NOMO-1 (cell line): ENCODE measurements around the gene ST3GAL5.

Source experiments
- DNase-seq, 2 experiments: peaks; one replicate each; lab custom pipeline; 2025; ENCODE audit not compliant: unreplicated experiment in 2 of 2; lab: John Stamatoyannopoulos, UW

ST3GAL5 gene

DNA sequence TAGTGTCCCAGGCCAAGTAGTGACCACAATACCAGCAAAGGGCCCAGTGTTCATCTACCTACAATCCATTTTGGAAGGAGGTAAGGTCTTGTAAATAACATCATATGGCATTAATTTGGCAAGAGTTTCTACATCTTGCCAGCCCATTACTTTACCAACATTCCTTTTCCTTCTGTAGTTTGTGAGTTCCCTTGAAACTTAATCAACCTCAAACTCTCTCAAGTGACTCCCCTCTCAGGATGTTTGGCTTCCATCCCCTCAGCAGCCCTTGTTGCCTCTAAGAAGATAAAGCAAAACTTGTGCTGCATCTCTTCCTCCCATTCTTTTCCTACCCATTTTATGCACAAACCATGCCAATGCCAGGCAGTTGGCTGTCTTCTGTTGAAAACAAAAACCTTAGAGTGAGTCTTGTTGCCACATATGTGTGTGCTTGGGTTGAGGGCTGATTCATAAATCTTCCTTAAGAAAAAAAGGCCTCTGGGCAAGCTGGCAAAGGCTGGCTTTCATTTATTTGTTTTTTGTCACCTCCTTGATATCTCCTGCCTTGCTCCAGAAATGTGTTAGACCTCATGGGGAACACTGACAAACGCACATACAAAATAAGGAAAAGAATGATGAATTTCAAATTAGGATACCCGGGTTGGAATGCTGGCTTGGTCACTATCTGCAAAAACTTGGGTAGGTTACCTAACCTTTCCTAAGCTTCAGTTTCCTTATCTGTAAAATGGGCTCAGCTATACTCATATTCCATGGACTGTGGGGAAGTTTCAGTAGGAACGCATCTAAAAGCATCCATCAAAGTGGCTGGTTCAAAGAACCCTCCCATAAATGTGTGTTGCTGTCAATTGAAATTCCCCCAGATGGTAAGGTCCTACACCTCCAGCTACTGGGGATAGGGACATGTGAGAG, 29.4 kb upstream of the ST3GAL5 start:
- DNase-seq: no peak

- no peak for DNase-seq
These were observed 27.0 kb upstream of the ST3GAL5 start for GRCh38 chr2:85915606-85916303.

DNA sequence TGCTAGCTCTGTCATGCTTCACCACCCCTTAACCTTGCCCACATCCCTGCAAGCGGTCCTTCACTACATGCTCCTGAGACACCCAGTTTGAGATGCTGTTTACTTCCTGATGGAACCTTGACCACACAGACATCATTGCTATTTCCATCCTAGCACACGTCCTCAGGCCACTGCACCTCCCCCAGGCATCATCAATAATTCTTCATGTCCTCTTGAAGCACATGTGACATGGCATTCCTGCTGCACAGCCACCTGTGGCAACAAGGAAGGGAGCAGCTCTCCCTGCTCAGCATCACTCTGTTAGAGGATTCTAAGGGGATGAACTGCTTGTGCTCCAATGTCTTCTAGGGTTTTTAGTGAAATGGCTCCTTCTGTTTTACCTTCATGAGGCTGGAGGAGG, 26.1 kb upstream of the ST3GAL5 start:
- DNase-seq: no peak

DNA sequence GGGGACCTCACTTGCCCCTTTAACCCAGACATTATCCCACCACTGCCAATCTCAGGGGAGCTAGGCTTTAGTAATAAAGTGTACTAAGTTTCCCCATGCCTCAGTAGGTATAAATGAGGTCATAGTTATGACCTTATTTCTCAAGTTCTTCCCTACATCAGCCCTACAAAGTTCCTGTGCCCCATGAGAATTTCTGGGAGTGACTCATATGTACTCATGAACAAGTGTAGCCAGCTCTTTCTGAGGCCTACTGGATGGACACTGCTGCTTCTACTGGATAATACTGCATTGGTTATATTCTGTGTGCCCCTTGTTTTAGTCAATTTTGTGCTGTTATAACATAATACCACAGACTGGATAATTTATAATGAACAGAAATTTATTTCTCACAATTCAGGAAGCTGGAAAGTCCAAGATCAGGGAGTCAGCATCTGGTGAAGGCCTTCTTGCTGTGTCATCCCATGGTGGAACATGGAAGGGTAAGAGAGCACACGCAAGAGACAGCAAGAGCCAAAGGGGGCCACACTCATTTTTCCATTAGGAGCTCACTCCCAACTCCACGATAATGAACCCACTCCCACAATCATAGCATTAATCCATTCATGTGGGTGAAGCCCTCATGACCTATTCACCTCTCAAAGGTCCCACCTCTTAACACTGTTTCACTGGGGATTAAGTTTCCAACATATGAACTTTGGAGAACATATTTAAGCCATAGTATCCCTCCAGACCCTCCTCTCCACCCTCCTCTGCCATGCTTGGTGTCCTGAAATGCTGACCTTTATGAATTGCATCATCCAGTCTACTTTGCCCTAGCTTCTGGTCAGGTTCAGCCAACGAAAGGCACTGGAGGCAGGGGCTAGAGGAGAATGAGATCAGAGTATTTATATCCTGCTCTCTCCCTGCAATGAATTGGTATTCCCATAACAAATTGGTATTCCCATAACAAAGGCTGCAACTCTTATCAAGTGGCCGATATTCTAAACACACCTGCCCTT, 25.4 kb upstream of the ST3GAL5 start:
- no peak for DNase-seq

- no peak for DNase-seq
These were observed 23.3 kb upstream of the ST3GAL5 start for GRCh38 chr2:85911814-85912692.

DNA sequence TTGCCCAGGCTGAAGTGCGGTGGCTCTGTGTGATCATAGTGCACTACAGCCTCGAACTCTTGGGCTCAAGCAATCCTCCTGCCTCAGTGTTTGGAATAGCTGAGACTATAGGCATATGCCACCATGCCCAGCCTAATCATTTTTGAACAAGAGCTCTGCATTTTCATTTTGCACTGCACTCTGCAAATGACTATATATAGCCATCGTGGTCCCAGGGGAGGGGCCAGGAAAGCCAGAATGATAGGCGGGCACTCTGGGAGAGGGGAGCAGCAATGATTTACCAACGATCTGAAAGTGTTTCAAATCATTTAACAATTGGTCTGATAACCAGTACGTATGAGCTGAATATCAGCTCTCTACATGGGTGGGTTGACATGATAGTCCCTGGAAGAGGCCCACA, 22.3 kb upstream of the ST3GAL5 start:
- DNase-seq: no peak

- no peak for DNase-seq
These were observed 20.2 kb upstream of the ST3GAL5 start for GRCh38 chr2:85909005-85909404.

GRCh38 chr2:85908506-85908905, 19.7 kb upstream of the ST3GAL5 start:
- DNase-seq: no peak

- no peak for DNase-seq
These were observed 18.9 kb upstream of the ST3GAL5 start for GRCh38 chr2:85907671-85908157.

DNA sequence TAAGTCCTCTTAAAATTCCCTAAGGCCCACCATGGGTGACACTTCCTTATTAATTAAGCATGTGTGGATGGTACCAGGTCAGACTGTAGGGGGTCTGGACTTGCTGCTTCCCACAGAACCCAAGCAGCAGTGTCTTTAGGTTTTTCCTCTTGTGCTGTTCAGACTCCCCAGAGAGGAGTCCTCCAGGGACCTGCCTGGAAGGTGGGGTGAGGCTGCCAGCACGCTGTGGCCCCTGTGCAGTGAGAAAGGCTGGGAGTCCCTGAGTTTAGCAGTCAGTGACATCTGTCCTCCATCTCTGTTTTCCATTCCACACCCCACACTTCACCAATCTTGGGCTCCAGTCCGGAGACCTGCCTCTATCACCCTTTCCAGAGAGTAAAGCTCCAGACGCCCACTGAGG, 18.0 kb upstream of the ST3GAL5 start:
- DNase-seq: no peak

GRCh38 chr2:85905891-85906290, 17.1 kb upstream of the ST3GAL5 start:
- DNase-seq: no peak

GRCh38 chr2:85905187-85905666, 16.4 kb upstream of the ST3GAL5 start:
- no peak for DNase-seq

GRCh38 chr2:85903849-85904248, 15.1 kb upstream of the ST3GAL5 start:
- no peak for DNase-seq

GRCh38 chr2:85902496-85902895, 13.7 kb upstream of the ST3GAL5 start:
- no peak for DNase-seq

GRCh38 chr2:85901155-85901554, 12.4 kb upstream of the ST3GAL5 start:
- no peak for DNase-seq

- DNase-seq: no peak
These were observed 11.6 kb upstream of the ST3GAL5 start for GRCh38 chr2:85900366-85900765.

GRCh38 chr2:85899849-85900248, 11.1 kb upstream of the ST3GAL5 start:
- DNase-seq: no peak

DNA sequence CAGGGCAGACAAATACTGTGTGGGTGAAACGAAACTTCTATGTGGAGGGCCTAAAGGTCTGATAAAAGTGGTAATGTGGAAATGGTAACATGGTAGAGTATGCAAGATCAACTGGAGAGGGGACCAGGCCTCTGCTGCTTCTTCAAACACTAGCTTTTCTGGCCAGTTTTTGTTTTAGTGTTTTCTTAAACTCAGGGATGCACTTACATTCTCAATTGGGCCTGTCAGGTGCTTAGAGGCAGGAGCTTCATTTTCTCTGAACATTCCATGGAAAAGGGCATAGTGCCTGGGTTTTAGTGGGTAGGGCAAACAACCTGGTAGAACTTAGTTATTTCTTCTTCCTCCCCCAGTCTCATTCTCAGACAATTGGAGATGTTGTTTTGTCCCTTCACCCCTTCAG, 10.5 kb upstream of the ST3GAL5 start:
- no peak for DNase-seq

DNA sequence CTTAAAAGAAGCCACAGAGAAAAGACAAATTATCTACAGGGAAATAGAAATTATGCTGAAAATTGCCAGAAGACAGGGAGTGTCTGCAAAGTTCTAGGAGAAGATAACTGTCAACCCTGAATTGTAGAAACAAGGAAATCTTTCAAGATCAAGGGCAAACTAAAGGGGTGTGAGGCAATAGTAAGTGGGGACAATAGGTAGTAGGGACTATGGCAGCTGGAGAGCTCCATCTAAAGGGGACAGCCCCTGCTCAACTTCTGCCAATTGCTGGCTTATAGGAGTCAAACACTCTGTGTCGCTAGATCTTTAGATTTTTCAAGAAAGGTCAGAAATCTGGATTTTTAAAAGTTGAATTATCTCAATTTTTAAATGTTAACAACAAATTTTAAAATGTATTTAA, 10.1 kb upstream of the ST3GAL5 start:
- no peak for DNase-seq
